Stimulated activated naive B cell treated with anti-CD40 and anti-IgM and Interleukin-4, amounts not matched to agents 10 μg/mL and 1 μg/mL and 100 μg/mL, for 72 hours (primary cell): ENCODE results near the gene SWAP70.
"Not testable (repeated sequence)": the region's sequence is repeated elsewhere in the genome, so short reads cannot be mapped to it uniquely, and the experiment has no call there.

Experiments used
- ATAC-seq, 2 donors: fragments of 150-1000 bp; cut with Tn5 transposase; replicated peaks; 2 replicates each; pipeline ENCODE4 v1.10.0; 2021; ENCODE audit warnings: moderate library complexity in 1 of 2
- DNase-seq: peaks from one replicate; pipeline ENCODE4 v3.0.0; 2021
- H3K27ac Mint-ChIP-seq: one replicate; pipeline ENCODE4 v1.8.0; 2022; ENCODE audit warnings: mild to moderate bottlenecking, mixed read lengths
- H3K27me3 Mint-ChIP-seq, 2 donors: one replicate each; pipeline ENCODE4 v1.8.0; 2022; ENCODE audit warnings: mixed read lengths in 2 of 2
- H3K36me3 Mint-ChIP-seq, 2 donors: one replicate each; pipeline ENCODE4 v1.8.0; 2022; ENCODE audit warnings: mixed read lengths in 2 of 2, mild to moderate bottlenecking in 1 of 2
- H3K4me1 Mint-ChIP-seq, 2 donors: one replicate each; pipeline ENCODE4 v1.8.0; 2022; ENCODE audit warnings: mixed read lengths in 2 of 2, mild to moderate bottlenecking in 1 of 2
- H3K4me3 Mint-ChIP-seq, 2 donors: one replicate each; pipeline ENCODE4 v1.8.0; 2022; ENCODE audit warnings: mild to moderate bottlenecking in 2 of 2, mixed read lengths in 2 of 2, moderate library complexity in 1 of 2
- H3K9me3 Mint-ChIP-seq, 2 donors: one replicate each; pipeline ENCODE4 v1.8.0; 2022; ENCODE audit warnings: mixed read lengths in 2 of 2, mild to moderate bottlenecking in 1 of 2

Gene SWAP70

GRCh38 chr11:9689721-9690120 is 25.8 kb downstream of the SWAP70 start:
- Mint-ChIP-seq H3K4me1 (peaks cover 38 to 46% of the 10 kb centered on the region in 2 donors), H3K27ac (no peak overlapping the region), H3K27me3 (no peaks in the 10 kb centered on the region), H3K4me3 (no peak overlapping the region), H3K36me3 (peaks cover 32 to 39% of the 10 kb centered on the region in 2 donors), H3K9me3 (no peaks in the 10 kb centered on the region)
- ATAC-seq, result no peak
- no peak for DNase-seq

GRCh38 chr11:9691865-9692264 is 28.0 kb downstream of the SWAP70 start:
- no peak for DNase-seq
- H3K4me3 Mint-ChIP-seq, result peak overlapping the region in 1 of 2 donors; percentile 19
- H3K4me1 Mint-ChIP-seq, result peaks cover 38 to 53% of the 10 kb centered on the region in 2 donors
- H3K27ac Mint-ChIP-seq, result peak overlapping the region; percentile 90
- peak; percentile 15 to 31 for ATAC-seq
- H3K9me3 Mint-ChIP-seq, result peaks cover 0 to 1% of the 10 kb centered on the region in 2 donors
- H3K27me3 Mint-ChIP-seq, result no peaks in the 10 kb centered on the region
- H3K36me3 Mint-ChIP-seq, result peaks cover 32 to 42% of the 10 kb centered on the region in 2 donors

- peaks cover 1 to 3% of the 10 kb centered on the region in 2 donors for H3K9me3 Mint-ChIP-seq
- no peak for DNase-seq
- no peaks in the 10 kb centered on the region for H3K27me3 Mint-ChIP-seq
- H3K36me3 Mint-ChIP-seq, result peaks cover 37 to 48% of the 10 kb centered on the region in 2 donors
- H3K4me3 Mint-ChIP-seq, result peak overlapping the region; percentile 59 to 67
- ATAC-seq, result no peak
- peak overlapping the region; percentile 89 for H3K27ac Mint-ChIP-seq
- H3K4me1 Mint-ChIP-seq, result peaks cover 39 to 57% of the 10 kb centered on the region in 2 donors
These were observed 28.8 kb downstream of the SWAP70 start for GRCh38 chr11:9692691-9693090.

- peak overlapping the region; percentile 44 to 55 for H3K4me3 Mint-ChIP-seq
- ATAC-seq (no peak), DNase-seq (no peak)
- H3K36me3 Mint-ChIP-seq, result peaks cover 46 to 59% of the 10 kb centered on the region in 2 donors
- peaks cover 47 to 69% of the 10 kb centered on the region in 2 donors for H3K4me1 Mint-ChIP-seq
- H3K27me3 Mint-ChIP-seq, result no peaks in the 10 kb centered on the region
- peaks cover 1 to 4% of the 10 kb centered on the region in 2 donors for H3K9me3 Mint-ChIP-seq
- peak overlapping the region; percentile 90 for H3K27ac Mint-ChIP-seq
These were observed 30.1 kb downstream of the SWAP70 start for GRCh38 chr11:9693801-9694553.

GRCh38 chr11:9695228-9695627 is 31.4 kb downstream of the SWAP70 start:
- Mint-ChIP-seq H3K4me1 (peaks cover 53 to 80% of the 10 kb centered on the region in 2 donors), H3K36me3 (peaks cover 47 to 63% of the 10 kb centered on the region in 2 donors), H3K27ac (peak overlapping the region; percentile 59), H3K4me3 (peak overlapping the region in 1 of 2 donors; percentile 25)
- not testable (repeated sequence) for ATAC-seq, H3K27me3 Mint-ChIP-seq, H3K9me3 Mint-ChIP-seq, DNase-seq

GRCh38 chr11:9697766-9698165 is 33.9 kb downstream of the SWAP70 start:
- DNase-seq (no peak), ATAC-seq (peak; percentile 31 to 39)
- H3K4me1 Mint-ChIP-seq, result peaks cover 48 to 84% of the 10 kb centered on the region in 2 donors
- no peaks in the 10 kb centered on the region for H3K27me3 Mint-ChIP-seq
- peaks cover 1 to 4% of the 10 kb centered on the region in 2 donors for H3K9me3 Mint-ChIP-seq
- H3K36me3 Mint-ChIP-seq, result peaks cover 51 to 64% of the 10 kb centered on the region in 2 donors
- H3K27ac Mint-ChIP-seq, result peak overlapping the region; percentile 91
- H3K4me3 Mint-ChIP-seq, result peak overlapping the region; percentile 3 to 53

GRCh38 chr11:9700105-9700801 is 36.4 kb downstream of the SWAP70 start:
- Mint-ChIP-seq H3K36me3 (peaks cover 48 to 65% of the 10 kb centered on the region in 2 donors), H3K4me1 (peaks cover 45 to 79% of the 10 kb centered on the region in 2 donors), H3K27ac (peak overlapping the region; percentile 42), H3K9me3 (peaks cover 4% of the 10 kb centered on the region in 2 donors), H3K27me3 (no peaks in the 10 kb centered on the region), H3K4me3 (peak overlapping the region in 1 of 2 donors; percentile 9)
- no peak for ATAC-seq
- DNase-seq, result no peak

- H3K4me3 Mint-ChIP-seq, result peak overlapping the region; percentile 26 to 65
- ATAC-seq (no peak), DNase-seq (no peak)
- H3K27me3 Mint-ChIP-seq, result no peaks in the 10 kb centered on the region
- peaks cover 2 to 4% of the 10 kb centered on the region in 2 donors for H3K9me3 Mint-ChIP-seq
- H3K36me3 Mint-ChIP-seq, result peaks cover 39 to 57% of the 10 kb centered on the region in 2 donors
- peak overlapping the region; percentile 92 for H3K27ac Mint-ChIP-seq
- peaks cover 40 to 75% of the 10 kb centered on the region in 2 donors for H3K4me1 Mint-ChIP-seq
These were observed 37.9 kb downstream of the SWAP70 start for GRCh38 chr11:9701799-9702198.

- Mint-ChIP-seq H3K9me3 (peaks cover 0 to 2% of the 10 kb centered on the region in 2 donors), H3K4me3 (peak overlapping the region in 1 of 2 donors; percentile 19), H3K27ac (peak overlapping the region; percentile 78), H3K27me3 (no peaks in the 10 kb centered on the region), H3K36me3 (peaks cover 36 to 51% of the 10 kb centered on the region in 2 donors), H3K4me1 (peaks cover 42 to 76% of the 10 kb centered on the region in 2 donors)
- DNase-seq (no peak), ATAC-seq (peak; percentile 23 to 30)
These were observed 39.4 kb downstream of the SWAP70 start for GRCh38 chr11:9703280-9703679.

GRCh38 chr11:9704037-9704436 is 40.2 kb downstream of the SWAP70 start:
- DNase-seq (no peak), ATAC-seq (no peak)
- Mint-ChIP-seq H3K36me3 (peaks cover 39 to 53% of the 10 kb centered on the region in 2 donors), H3K27me3 (no peaks in the 10 kb centered on the region), H3K4me3 (no peak overlapping the region), H3K4me1 (peaks cover 43 to 76% of the 10 kb centered on the region in 2 donors), H3K9me3 (peaks cover 0 to 2% of the 10 kb centered on the region in 2 donors), H3K27ac (peak overlapping the region; percentile 37)

- Mint-ChIP-seq H3K27me3 (no peaks in the 10 kb centered on the region), H3K4me1 (peaks cover 47 to 76% of the 10 kb centered on the region in 2 donors), H3K36me3 (peaks cover 43 to 58% of the 10 kb centered on the region in 2 donors), H3K4me3 (no peak overlapping the region), H3K9me3 (peaks cover 0 to 2% of the 10 kb centered on the region in 2 donors), H3K27ac (no peak overlapping the region)
- DNase-seq (no peak), ATAC-seq (no peak)
These were observed 40.7 kb downstream of the SWAP70 start for GRCh38 chr11:9704620-9705019.

- H3K27me3 Mint-ChIP-seq, ATAC-seq, H3K4me3 Mint-ChIP-seq, DNase-seq, H3K9me3 Mint-ChIP-seq, H3K27ac Mint-ChIP-seq: not testable (repeated sequence)
- Mint-ChIP-seq H3K4me1 (peaks cover 48 to 77% of the 10 kb centered on the region in 2 donors), H3K36me3 (peaks cover 43 to 59% of the 10 kb centered on the region in 2 donors)
These were observed 41.5 kb downstream of the SWAP70 start for GRCh38 chr11:9705361-9705760.

GRCh38 chr11:9708544-9708943 is 44.7 kb downstream of the SWAP70 start:
- H3K27ac Mint-ChIP-seq, result peak overlapping the region; percentile 70

GRCh38 chr11:9710223-9710622 is 46.3 kb downstream of the SWAP70 start:
- DNase-seq, result no peak
- H3K27ac Mint-ChIP-seq, result peak overlapping the region; percentile 93
- no peak for ATAC-seq
- peaks cover 49 to 76% of the 10 kb centered on the region in 2 donors for H3K4me1 Mint-ChIP-seq
- H3K4me3 Mint-ChIP-seq, result peak overlapping the region in 1 of 2 donors; percentile 29
- H3K9me3 Mint-ChIP-seq, result peaks cover 3 to 5% of the 10 kb centered on the region in 2 donors
- H3K27me3 Mint-ChIP-seq, result no peaks in the 10 kb centered on the region
- peaks cover 51 to 62% of the 10 kb centered on the region in 2 donors for H3K36me3 Mint-ChIP-seq

More at GRCh38 chr11:9708544-9708943, 44.7 kb downstream of the SWAP70 start:
- DNase-seq (no peak), ATAC-seq (peak in 1 of 2 donors; percentile 46)
- H3K4me3 Mint-ChIP-seq, result no peak overlapping the region
- H3K9me3 Mint-ChIP-seq, result peaks cover 0 to 2% of the 10 kb centered on the region in 2 donors
- H3K4me1 Mint-ChIP-seq, result peaks cover 46 to 72% of the 10 kb centered on the region in 2 donors
- no peaks in the 10 kb centered on the region for H3K27me3 Mint-ChIP-seq
- peaks cover 43 to 58% of the 10 kb centered on the region in 2 donors for H3K36me3 Mint-ChIP-seq
